Endothelial cell of umbilical vein (primary cell): ENCODE data around the gene AKT2. TPM values are rescaled to one million over a fixed set of nuclear protein-coding genes. Genes with fewer than 3 reads are reported as not detected.

Experiments used
- BruUV-seq: library from RNA; stranded (reverse); fragments of 400-500 nt; replicated peaks from 2 replicates; lab custom pipeline; 2021; lab: Mats Ljungman, UMichigan
- CTCF ChIA-PET: fragments of 300-600, 350-600 bp; sonication (Branson Sonifier 250); formaldehyde crosslinking; loops from one replicate; lab custom pipeline; 2021; ENCODE audit warnings: antibody characterized with exemption, inconsistent platforms; lab: Charles Lee
- POLR2A ChIA-PET: fragments of 300-600, 350-600 bp; sonication (Branson Sonifier 250); formaldehyde crosslinking; loops from one replicate; lab custom pipeline; 2021; ENCODE audit warnings: antibody characterized with exemption, inconsistent platforms; lab: Charles Lee
- DNase-seq: peaks from one replicate; pipeline ENCODE4 v3.0.0-alpha.2; 2011; ENCODE audit warnings: low read depth, low spot score
- FAIRE-seq: peaks from 2 replicates; lab custom pipeline; 2011; peaks lifted over from hg19 to GRCh38; lab: Jason Lieb, UNC
- H2AFZ ChIP-seq: 2 replicates; pipeline ENCODE4 v1.6.0; 2012; ENCODE audit warnings: low read depth, low read length, control low read depth, inconsistent platforms
- H3K27ac ChIP-seq: 2 replicates; pipeline ENCODE4 v1.5.1; 2011; ENCODE audit warnings: low read depth, mild to moderate bottlenecking, control low read depth, low read length, moderate library complexity; ENCODE audit not compliant: insufficient read depth
- H3K27me3 ChIP-seq, 2 experiments: 2 replicates each; pipeline versions ENCODE4 v1.6.0 to v1.6.1; 2011; ENCODE audit warnings: low read length in 2 of 2, mixed read lengths in 1 of 2; ENCODE audit not compliant: control insufficient read depth in 2 of 2, insufficient read depth in 2 of 2
- H3K36me3 ChIP-seq, 2 experiments: 2 replicates in 1 of 2; 3 replicates in 1 of 2; pipeline ENCODE4 v1.5.1; 2011; ENCODE audit warnings: low read length in 2 of 2, mild to moderate bottlenecking in 1 of 2, moderate library complexity in 1 of 2; ENCODE audit not compliant: control insufficient read depth in 2 of 2, insufficient read depth in 2 of 2; ENCODE audit errors: extremely low read depth in 1 of 2
- H3K4me1 ChIP-seq: 3 replicates; pipeline ENCODE4 v1.5.1; 2011; ENCODE audit warnings: mild to moderate bottlenecking, low read length; ENCODE audit not compliant: control insufficient read depth, insufficient read depth; ENCODE audit errors: extremely low read depth
- H3K4me2 ChIP-seq: 2 replicates; pipeline ENCODE4 v1.6.1; 2011; ENCODE audit warnings: low read length, control low read depth, mixed read lengths; ENCODE audit not compliant: insufficient read depth
- H3K4me3 ChIP-seq, 3 experiments: fragments of 200-600 bp in 1 of 3; sonication (generic), shearing (Covaris generic) in 1 of 3; replicated peaks in 1 of 3; 2 replicates each; pipeline ENCODE4 v1.5.1; 2011 to 2016; ENCODE audit warnings: control low read depth in 3 of 3, low read length in 3 of 3, mild to moderate bottlenecking in 2 of 3, inconsistent platforms in 1 of 3, low read depth in 1 of 3, moderate library complexity in 1 of 3; ENCODE audit not compliant: insufficient read depth in 1 of 3
- H3K79me2 ChIP-seq: 2 replicates; pipeline ENCODE4 v1.6.0; 2012; ENCODE audit warnings: low read length, inconsistent platforms; ENCODE audit not compliant: control insufficient read depth, insufficient read depth
- H3K9ac ChIP-seq: replicated peaks from 2 replicates; pipeline ENCODE3; 2011; ENCODE audit warnings: low read length, control low read depth; ENCODE audit not compliant: insufficient read depth; ENCODE audit errors: extremely low read depth
- H3K9me1 ChIP-seq: replicated peaks from 3 replicates; pipeline ENCODE4 v1.6.0; 2011; ENCODE audit warnings: mild to moderate bottlenecking, low read length; ENCODE audit not compliant: control insufficient read depth, insufficient read depth; ENCODE audit errors: extremely low read depth
- H3K9me3 ChIP-seq: replicated peaks from 2 replicates; pipeline ENCODE4 v1.5.1; 2012; ENCODE audit warnings: low read length, inconsistent platforms; ENCODE audit not compliant: control insufficient read depth, insufficient read depth
- H4K20me1 ChIP-seq: replicated peaks from 2 replicates; pipeline ENCODE3; 2011; ENCODE audit warnings: mild to moderate bottlenecking, low read length; ENCODE audit not compliant: control insufficient read depth, insufficient read depth; ENCODE audit errors: extremely low read depth
- CTCF ChIP-seq, 2 donors: IDR thresholded peaks; 1 replicate in 1 of 2; 2 replicates in 1 of 2; pipeline ENCODE4 v1.5.1; 2011; ENCODE audit warnings: low read length in 2 of 2, mild to moderate bottlenecking in 2 of 2, moderate library complexity in 2 of 2, control low read depth in 1 of 2, inconsistent platforms in 1 of 2, low read depth in 1 of 2; ENCODE audit not compliant: insufficient read depth in 1 of 2; ENCODE audit errors: extremely low read depth in 1 of 2
- EZH2 ChIP-seq: IDR thresholded peaks from 2 replicates; pipeline ENCODE4 v1.6.1; 2012; ENCODE audit warnings: borderline replicate concordance, low read depth, mild to moderate bottlenecking, moderate library complexity, low read length, inconsistent platforms; ENCODE audit not compliant: severe bottlenecking
- FOS ChIP-seq: IDR thresholded peaks from 2 replicates; pipeline ENCODE4 v1.6.1; 2011; ENCODE audit warnings: mild to moderate bottlenecking, low read length, moderate library complexity, borderline replicate concordance; ENCODE audit not compliant: insufficient read depth
- GATA2 ChIP-seq: IDR thresholded peaks from 2 replicates; pipeline ENCODE4 v1.7.0; 2011; ENCODE audit warnings: low read depth, mild to moderate bottlenecking, moderate library complexity, mixed read lengths, low read length; ENCODE audit not compliant: insufficient read length, insufficient read depth
- MAX ChIP-seq: IDR thresholded peaks from 2 replicates; pipeline ENCODE4 v1.6.1; 2011; ENCODE audit not compliant: insufficient read depth, insufficient read length
- MYC ChIP-seq: IDR thresholded peaks from one replicate; pipeline ENCODE4 v1.6.1; 2011; ENCODE audit warnings: mild to moderate bottlenecking, low read depth, low read length
- POLR2A ChIP-seq: IDR thresholded peaks from 2 replicates; pipeline ENCODE4 v1.6.1; 2012; ENCODE audit warnings: low read depth, mild to moderate bottlenecking, control low read depth, low read length
- POLR2AphosphoS5 ChIP-seq: IDR thresholded peaks from 2 replicates; pipeline ENCODE4 v1.6.1; 2012; ENCODE audit warnings: low read depth, mild to moderate bottlenecking, control low read depth, low read length, moderate library complexity; ENCODE audit not compliant: insufficient read depth
- dilution Hi-C: fragments of 300-500 bp; cut with MboI; formaldehyde crosslinking; loops from one replicate; pipeline ENCODE4 v1.15.0; 2019; ENCODE audit warnings: low sequenced_read_pairs; ENCODE audit not compliant: extremely low pct_ligation_motif_present
- intact Hi-C: fragments of 100-400 bp; cut with micrococcal nuclease; formaldehyde crosslinking; loops from one replicate; pipeline ENCODE4 v1.10.0; 2022
- polyA plus RNA-seq, 4 experiments: library from polyadenylated mRNA; depleted of rRNA in 3 of 4; stranded (reverse) in 3 of 4; unstranded in 1 of 4; fragments of >200 nt; gene quantifications; 2 replicates each; pipeline versions ENCODE4 v1.2.1 to v1.2.3, GENCODE V29; 2011 to 2012; ENCODE audit warnings: missing spikeins in 1 of 4
- total RNA-seq: library from RNA; stranded (reverse); gene quantifications from 2 replicates; pipeline ENCODE4 v1.2.3, GENCODE V29; 2021

AKT2 gene
- total and polyA plus RNA-seq, 2 donors (not counting 3 experiments of a cell fraction or from before 2014, with no cell fraction given): 65.2 to 69.8 TPM

GRCh38 chr19:40282209-40282580 lies 3.0 kb downstream of the AKT2 start:
- no peaks in the 10 kb centered on the region for H4K20me1 ChIP-seq
- no peak overlapping the region for H3K9ac ChIP-seq
- BruUV-seq: no TSS peak
- no peaks in the 10 kb centered on the region for H3K27me3 ChIP-seq
- CTCF ChIA-PET: no interaction called here
- H3K27ac ChIP-seq: no peak overlapping the region
- POLR2A ChIA-PET: no interaction called here
- FAIRE-seq (no peak), DNase-seq (no peak)
- H3K9me1 ChIP-seq: no peaks in the 10 kb centered on the region
- no peak overlapping the region for H3K4me2 ChIP-seq
- no peaks in the 10 kb centered on the region for H3K9me3 ChIP-seq
- no peak overlapping the region for H3K4me3 ChIP-seq
- H3K79me2 ChIP-seq: peaks cover 74% of the 10 kb centered on the region
- H3K36me3 ChIP-seq: peaks cover 0 to 3% of the 10 kb centered on the region in 2 experiments
- dilution Hi-C loops: no loop called here
- no peak for TF ChIP-seq EZH2
- TF ChIP-seq MYC: no peak
- TF ChIP-seq POLR2AphosphoS5: no peak
- TF ChIP-seq POLR2A: no peak
- no peak for TF ChIP-seq GATA2
- TF ChIP-seq MAX: no peak
- TF ChIP-seq FOS: no peak
- no peak for TF ChIP-seq CTCF (IDR thresholded peaks at IDR 0.05; ENCODE audit: extremely low read depth in 1 of 2, insufficient read depth in 1 of 2, low read depth in 1 of 2, low read length in 2 of 2)
- H3K4me1 ChIP-seq: peaks cover 11% of the 10 kb centered on the region
- no peak overlapping the region for H2AFZ ChIP-seq
- intact Hi-C loops: no loop called here
